Subcutaneous adipose tissue (tissue), 4 donors: ENCODE results near the gene KHDRBS2. TPM values are rescaled to one million over a fixed set of nuclear protein-coding genes. Genes with fewer than 3 reads are reported as not detected.

Source experiments
- total RNA-seq, 4 donors: library from RNA; depleted of rRNA; stranded (reverse); fragments of >200 nt; gene quantifications; one replicate each; pipeline ENCODE4 v1.1.0, GENCODE V29; 2016
- TF ChIP-seq, protein P1 (sequence below): fragments of 450-650 bp; IDR thresholded peaks from one replicate; pipeline ENCODE4 v1.5.1; 2016; ENCODE audit warnings: low read depth, mild to moderate bottlenecking, control low read depth, antibody characterized with exemption, moderate library complexity

The KHDRBS2 gene
- total RNA-seq, 4 donors from 2014 or later, result 0.34 to 0.44 TPM; not detected in 2

DNA sequence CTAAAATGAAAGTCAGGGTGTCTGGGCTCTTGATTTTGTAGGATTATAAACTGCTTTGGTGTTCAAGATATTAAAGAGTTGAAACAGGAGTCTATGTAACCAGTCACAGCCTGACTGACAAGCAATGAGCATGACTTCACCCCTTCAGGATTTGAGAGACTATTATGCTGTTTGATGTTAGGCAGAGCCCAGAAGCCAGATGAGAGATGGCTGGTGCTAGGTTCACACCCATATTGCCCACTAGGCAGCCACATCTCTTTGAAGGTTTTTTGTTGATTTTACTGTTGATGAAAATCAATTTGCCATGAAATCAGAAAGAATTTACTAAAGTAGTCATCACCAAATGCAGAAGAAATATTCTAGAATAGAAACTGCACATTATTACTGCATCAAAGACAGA lies 243.6 kb downstream of the KHDRBS2 start:
- TF ChIP-seq, protein P1, sequence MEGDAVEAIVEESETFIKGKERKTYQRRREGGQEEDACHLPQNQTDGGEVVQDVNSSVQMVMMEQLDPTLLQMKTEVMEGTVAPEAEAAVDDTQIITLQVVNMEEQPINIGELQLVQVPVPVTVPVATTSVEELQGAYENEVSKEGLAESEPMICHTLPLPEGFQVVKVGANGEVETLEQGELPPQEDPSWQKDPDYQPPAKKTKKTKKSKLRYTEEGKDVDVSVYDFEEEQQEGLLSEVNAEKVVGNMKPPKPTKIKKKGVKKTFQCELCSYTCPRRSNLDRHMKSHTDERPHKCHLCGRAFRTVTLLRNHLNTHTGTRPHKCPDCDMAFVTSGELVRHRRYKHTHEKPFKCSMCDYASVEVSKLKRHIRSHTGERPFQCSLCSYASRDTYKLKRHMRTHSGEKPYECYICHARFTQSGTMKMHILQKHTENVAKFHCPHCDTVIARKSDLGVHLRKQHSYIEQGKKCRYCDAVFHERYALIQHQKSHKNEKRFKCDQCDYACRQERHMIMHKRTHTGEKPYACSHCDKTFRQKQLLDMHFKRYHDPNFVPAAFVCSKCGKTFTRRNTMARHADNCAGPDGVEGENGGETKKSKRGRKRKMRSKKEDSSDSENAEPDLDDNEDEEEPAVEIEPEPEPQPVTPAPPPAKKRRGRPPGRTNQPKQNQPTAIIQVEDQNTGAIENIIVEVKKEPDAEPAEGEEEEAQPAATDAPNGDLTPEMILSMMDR, result no peak

DNA sequence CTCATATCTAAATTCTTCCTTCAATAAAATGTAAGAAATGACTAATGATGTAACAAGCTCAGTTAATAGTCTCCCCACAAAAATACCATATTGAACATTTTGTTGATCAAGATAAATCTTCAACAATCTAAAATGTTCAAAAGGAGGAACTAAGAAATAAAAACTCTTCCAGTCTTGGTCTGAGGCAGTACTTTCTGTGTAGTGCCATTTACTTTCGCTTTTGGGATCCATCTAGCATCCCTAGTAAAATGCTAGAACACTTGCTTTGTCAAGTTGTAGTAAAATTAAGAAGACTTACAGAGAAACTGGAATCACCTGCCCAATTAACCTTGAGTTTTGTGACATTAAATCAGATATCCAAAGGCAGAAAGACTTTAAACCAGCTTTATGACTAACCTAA lies 246.4 kb downstream of the KHDRBS2 start:
- TF ChIP-seq, protein P1, result no peak

DNA sequence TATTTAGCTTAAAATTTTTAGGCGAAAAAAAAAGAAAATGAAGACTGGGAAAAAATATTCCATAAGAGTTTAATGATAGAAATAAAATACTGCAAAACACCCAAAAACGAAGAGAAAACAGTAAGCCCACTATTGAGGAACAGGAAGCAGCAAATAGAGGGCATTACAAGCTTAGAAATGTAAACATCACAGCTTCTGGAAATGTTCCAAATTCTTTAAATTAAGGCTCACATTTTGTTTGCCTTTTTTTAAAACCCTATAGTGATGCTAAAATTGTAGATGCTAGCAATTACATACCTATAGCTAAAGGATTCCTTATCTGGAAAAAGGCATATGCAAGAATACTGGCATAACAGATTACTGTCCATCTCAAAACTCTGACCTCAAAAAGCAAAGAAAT lies 248.6 kb downstream of the KHDRBS2 start:
- TF ChIP-seq, protein P1, result no peak

DNA sequence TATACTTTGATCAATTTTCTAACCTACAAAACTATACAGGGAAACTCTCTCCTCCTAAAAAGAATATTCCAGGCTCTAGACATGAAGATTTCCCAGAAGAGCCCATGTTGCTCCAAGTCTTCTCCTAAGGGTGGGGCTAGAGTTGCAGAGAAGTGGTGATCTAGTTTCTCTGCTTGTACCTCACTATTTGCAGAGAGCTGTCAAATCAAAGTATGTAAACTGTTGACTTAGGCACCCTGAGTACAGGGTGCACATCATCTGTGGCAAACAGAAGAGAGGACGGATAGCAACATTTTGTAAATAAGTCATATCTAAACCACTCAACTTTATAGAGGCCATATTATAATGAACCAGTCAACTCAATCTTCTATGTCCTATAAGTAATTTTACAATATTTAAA lies 250.1 kb downstream of the KHDRBS2 start:
- TF ChIP-seq, protein P1, result no peak

DNA sequence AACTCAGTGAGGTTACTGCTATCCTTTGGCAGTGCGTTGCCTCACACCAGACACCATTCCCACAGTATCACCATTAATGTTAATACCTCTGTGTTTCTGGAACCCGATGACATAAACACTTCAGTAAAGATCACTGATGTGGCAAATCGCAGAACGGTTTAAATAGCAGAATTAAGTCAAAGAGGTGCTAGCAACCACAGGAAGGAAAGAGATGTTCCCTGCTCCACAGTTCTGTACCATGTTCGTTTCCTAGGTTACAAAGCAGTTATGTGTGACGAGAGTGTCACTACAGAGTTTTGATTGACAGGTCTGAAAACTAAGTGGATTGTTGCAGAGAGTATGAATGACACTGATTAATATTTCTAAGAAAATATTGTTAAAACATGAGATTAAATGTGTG lies 272.3 kb downstream of the KHDRBS2 start:
- TF ChIP-seq, protein P1, result no peak

DNA sequence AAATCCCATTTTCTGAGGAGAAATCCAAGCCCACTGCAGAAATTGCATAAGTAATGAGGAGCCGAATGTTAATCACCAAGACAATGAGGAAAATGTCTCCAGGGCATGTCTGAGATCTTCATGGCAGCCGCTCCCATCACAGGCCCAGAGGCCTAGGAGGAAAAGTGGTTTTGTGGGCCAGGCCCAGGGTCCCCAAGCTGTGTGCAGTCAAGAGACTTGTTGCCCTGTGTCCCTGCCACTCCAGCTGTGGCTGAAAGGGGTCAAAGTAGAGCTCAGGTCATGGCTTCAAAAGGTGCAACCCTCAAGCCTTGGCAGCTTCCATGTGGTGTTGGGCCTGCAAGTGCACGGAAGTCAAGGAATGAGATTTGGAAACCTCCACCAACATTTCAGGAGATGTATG lies 276.6 kb downstream of the KHDRBS2 start:
- TF ChIP-seq, protein P1, result no peak

DNA sequence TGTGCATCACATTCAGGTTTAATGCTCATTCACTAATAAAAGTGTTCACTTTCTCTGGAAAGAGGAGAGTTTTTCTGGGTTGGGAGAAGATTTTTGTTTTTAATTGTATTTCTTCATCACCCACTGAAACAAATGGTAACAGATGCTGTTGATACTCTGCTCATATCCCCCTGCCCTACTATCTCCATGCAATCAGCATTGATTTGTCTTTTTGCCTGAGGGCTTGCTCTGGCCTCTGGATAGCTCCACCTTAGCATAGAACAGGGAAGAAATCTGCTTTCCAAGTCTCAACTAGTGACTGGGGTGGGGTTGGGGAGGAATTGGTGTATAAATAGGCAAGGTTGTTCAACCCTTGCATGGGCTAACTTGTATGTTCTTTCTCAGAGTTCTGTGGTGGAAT lies 296.4 kb downstream of the KHDRBS2 start:
- TF ChIP-seq, protein P1, result no peak
